ENCODE results near the gene ST6GAL1. TPM values are rescaled to one million over a fixed set of nuclear protein-coding genes. Genes with fewer than 3 reads are reported as not detected.
A peak's percentile ranks its signal among the peaks of the same experiment; 100 is the strongest.

ST6GAL1 gene
- total and polyA plus RNA-seq, 12 donors, result 7.2 to 95.0 (median 55.4) TPM

DNA sequence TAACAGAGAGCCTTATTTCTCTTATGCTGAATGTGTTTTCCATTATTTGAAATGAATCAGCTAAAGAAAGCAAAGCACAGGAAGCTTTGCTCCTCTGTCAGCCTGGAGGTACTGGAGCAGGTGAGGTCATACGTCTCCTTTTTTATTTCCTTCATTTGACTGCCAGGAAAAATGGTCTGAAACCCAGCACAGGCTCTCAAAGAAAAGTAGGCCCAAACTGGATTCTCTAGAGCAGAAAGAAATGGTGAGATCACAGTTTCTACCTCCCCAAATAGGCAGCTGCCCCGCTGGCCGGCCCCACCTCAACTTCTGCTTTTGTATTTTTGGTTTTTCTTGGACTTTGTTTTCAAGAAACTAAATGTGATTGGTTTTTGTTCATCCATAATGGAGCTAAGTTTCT is 113.9 kb downstream of the ST6GAL1 start:
- TF ChIP-seq, protein P1, sequence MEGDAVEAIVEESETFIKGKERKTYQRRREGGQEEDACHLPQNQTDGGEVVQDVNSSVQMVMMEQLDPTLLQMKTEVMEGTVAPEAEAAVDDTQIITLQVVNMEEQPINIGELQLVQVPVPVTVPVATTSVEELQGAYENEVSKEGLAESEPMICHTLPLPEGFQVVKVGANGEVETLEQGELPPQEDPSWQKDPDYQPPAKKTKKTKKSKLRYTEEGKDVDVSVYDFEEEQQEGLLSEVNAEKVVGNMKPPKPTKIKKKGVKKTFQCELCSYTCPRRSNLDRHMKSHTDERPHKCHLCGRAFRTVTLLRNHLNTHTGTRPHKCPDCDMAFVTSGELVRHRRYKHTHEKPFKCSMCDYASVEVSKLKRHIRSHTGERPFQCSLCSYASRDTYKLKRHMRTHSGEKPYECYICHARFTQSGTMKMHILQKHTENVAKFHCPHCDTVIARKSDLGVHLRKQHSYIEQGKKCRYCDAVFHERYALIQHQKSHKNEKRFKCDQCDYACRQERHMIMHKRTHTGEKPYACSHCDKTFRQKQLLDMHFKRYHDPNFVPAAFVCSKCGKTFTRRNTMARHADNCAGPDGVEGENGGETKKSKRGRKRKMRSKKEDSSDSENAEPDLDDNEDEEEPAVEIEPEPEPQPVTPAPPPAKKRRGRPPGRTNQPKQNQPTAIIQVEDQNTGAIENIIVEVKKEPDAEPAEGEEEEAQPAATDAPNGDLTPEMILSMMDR (IDR thresholded peaks at IDR 0.05), result no peak

DNA sequence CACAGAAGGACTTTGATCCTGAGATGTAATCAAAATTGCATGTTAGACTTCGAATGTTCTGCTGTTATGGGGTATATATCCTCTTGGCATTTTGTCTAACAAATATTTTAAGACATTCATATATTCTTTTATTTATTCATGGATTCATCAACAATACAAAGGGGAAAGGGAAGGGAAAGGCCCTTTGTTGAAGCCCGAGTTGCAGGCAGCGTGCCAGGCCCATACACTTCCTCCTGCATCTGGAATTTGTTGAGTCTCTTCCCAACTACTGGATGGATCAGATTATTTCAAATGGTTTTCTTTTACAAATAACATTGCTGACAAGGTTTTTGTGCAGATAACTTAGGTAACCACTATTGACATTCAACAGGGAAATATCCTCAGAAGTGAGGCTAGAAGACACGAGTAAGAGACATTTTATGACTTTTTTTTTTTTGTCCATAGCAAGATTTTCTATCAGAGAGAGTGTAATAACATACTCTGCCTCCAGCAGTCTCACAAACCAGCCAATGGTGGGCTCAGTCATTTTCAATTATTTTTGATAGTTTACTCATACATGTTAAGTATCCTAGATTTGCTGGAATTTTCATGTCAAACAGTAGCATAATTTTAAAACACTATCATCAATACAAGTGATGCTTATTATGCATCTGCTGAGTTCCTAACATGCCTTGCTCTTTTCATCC is 114.7 kb downstream of the ST6GAL1 start:
- 61 to 72% (median 67%) methylated on average over 4 of the region's 4 CpGs for WGBS, 4 donors
- intact Hi-C loops (cut with DNase I), result no loop called here
- TF ChIP-seq POLR2A (IDR thresholded peaks at IDR 0.05), result no peak
- TF ChIP-seq, protein P1 (IDR thresholded peaks at IDR 0.05), result no peak
- H3K4me3 ChIP-seq, result no peak overlapping the region
- no peak overlapping the region for H3K27ac ChIP-seq
- no peaks in the 10 kb centered on the region for H3K36me3 ChIP-seq (replicated peaks in 1 of 2)
- H3K4me1 ChIP-seq (replicated peaks in 1 of 2), result peaks cover 5 to 18% of the 10 kb centered on the region in 2 donors
- peak in 4 of 7 donors; percentile 27 to 30 (median 28) for DNase-seq
- no peaks in the 10 kb centered on the region for H3K9me3 ChIP-seq (replicated peaks in 1 of 3)
- no peaks in the 10 kb centered on the region for H3K27me3 ChIP-seq

More for the DNA sequence above, 113.9 kb downstream of the ST6GAL1 start:
- Histone ChIP-seq H3K9me3 (replicated peaks in 1 of 3) (no peaks in the 10 kb centered on the region), H3K27me3 (no peaks in the 10 kb centered on the region), H3K4me1 (replicated peaks in 1 of 2) (peaks cover 5 to 18% of the 10 kb centered on the region in 2 donors), H3K36me3 (replicated peaks in 1 of 2) (no peaks in the 10 kb centered on the region), H3K4me3 (no peak overlapping the region), H3K27ac (no peak overlapping the region)
- intact Hi-C loops (cut with DNase I), result no loop called here
- 67 to 81% (median 72%) methylated on average over 3 of the region's 3 CpGs for WGBS, 4 donors
- no peak for DNase-seq

DNA sequence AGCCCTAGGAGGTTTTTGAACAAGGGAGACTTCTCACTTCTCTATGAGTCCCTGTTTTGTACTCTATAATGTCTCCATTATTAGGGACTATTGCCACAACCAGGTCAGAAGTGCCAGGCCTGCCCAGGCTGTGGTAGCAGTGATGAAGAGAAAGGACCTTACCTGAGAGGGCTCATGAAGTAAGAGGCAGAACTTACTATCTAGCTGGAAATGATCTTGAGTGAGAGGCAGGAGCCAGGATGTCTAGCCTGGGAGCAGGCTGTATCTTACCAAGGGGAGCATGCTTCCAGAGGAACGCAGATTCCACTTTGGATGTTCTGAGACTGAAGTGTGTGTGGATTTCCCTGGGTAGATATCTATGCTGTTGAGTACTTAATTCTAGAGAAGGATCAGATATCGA is 115.7 kb downstream of the ST6GAL1 start:
- H3K27ac ChIP-seq, result no peak overlapping the region
- H3K4me3 ChIP-seq, result no peak overlapping the region
- H3K9me3 ChIP-seq (replicated peaks in 1 of 3), result no peaks in the 10 kb centered on the region
- WGBS, 4 donors, result 86 to 94% (median 90%) methylated on average over 2 of the region's 2 CpGs
- intact Hi-C loops (cut with DNase I), result no loop called here
- TF ChIP-seq POLR2A (IDR thresholded peaks at IDR 0.05), result no peak
- peaks cover 5 to 12% of the 10 kb centered on the region in 2 donors for H3K4me1 ChIP-seq (replicated peaks in 1 of 2)
- H3K27me3 ChIP-seq, result no peaks in the 10 kb centered on the region
- DNase-seq, result no peak
- H3K36me3 ChIP-seq (replicated peaks in 1 of 2), result no peaks in the 10 kb centered on the region

DNA sequence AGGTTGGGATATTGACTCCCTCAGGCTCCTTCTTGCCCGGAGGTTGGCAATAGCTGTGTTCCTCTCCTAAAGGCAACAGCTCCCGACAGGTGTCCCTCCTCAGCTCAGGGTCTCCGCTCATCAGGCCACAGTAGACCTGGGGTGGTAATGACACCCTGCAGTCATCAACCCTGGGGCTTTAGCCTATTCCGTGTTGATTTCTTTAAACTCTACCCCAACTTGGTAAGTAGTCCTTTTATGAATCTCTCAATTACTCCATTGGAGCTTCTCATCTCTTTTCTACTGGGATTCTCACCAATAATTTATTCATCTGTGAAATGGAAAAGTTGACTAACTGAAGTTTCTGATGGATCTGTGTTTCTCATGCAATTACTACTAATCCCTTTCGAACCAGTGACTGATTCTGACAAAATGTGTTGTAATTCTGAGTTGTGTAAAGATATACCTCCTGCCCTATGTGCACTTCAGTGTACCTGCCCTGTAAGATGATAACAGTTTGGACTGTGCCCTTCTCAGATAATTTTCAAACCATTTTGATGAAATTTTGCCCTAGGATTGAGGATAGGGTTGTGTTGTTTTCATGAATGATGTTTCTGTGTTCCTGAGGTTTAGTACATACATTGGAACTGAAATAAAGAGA is 119.3 kb downstream of the ST6GAL1 start:
- Histone ChIP-seq H3K27me3 (no peaks in the 10 kb centered on the region), H3K4me1 (replicated peaks in 1 of 2) (no peaks in the 10 kb centered on the region), H3K9me3 (replicated peaks in 1 of 3) (no peaks in the 10 kb centered on the region), H3K36me3 (replicated peaks in 1 of 2) (no peaks in the 10 kb centered on the region), H3K4me3 (no peak overlapping the region), H3K27ac (no peak overlapping the region)
- TF ChIP-seq, protein P1 (IDR thresholded peaks at IDR 0.05), result no peak
- TF ChIP-seq POLR2A (IDR thresholded peaks at IDR 0.05), result no peak
- DNase-seq, result no peak
- 72 to 88% (median 81%) methylated on average over 3 to 5 of the region's 5 CpGs for WGBS, 4 donors
- intact Hi-C loops (cut with DNase I), result no loop called here
